IMR-90 (cell line): ENCODE data around the gene FAM234A. TPM values are rescaled to one million over a fixed set of nuclear protein-coding genes. Genes with fewer than 3 reads are reported as not detected.

ENCODE experiments used
- ATAC-seq: fragments of 200-7000 bp; cut with Tn5 transposase; 2 replicates; pipeline ENCODE4 v1.9.1; 2020; ENCODE audit warnings: low read depth, mild to moderate bottlenecking, moderate library complexity
- BruUV-seq: library from RNA; stranded (reverse); fragments of 400-500 nt; replicated peaks from 2 replicates; lab custom pipeline; 2021; lab: Mats Ljungman, UMichigan
- CTCF ChIA-PET: fragments of 300-600 bp; formaldehyde crosslinking; extraction: SDS; loops from one replicate; lab custom pipeline; 2021; ENCODE audit warnings: antibody characterized with exemption; lab: Yijun Ruan, JAX
- POLR2A ChIA-PET: fragments of 300-600 bp; sonication (Branson Sonifier 250); formaldehyde crosslinking; loops from one replicate; lab custom pipeline; 2022; ENCODE audit warnings: antibody characterized with exemption; ENCODE audit not compliant: unreplicated experiment; lab: Charles Lee
- DNase-seq: peaks from one replicate; pipeline ENCODE4 v3.0.0; 2013
- H2AFZ ChIP-seq: replicated peaks from 2 replicates; pipeline ENCODE3; 2013; ENCODE audit warnings: low read length, mild to moderate bottlenecking; ENCODE audit not compliant: poor library complexity
- H2AK5ac ChIP-seq: 2 replicates; pipeline ENCODE4 v1.6.1; 2013; ENCODE audit warnings: low read depth, low read length, inconsistent platforms
- H2AK9ac ChIP-seq: replicated peaks from 2 replicates; pipeline ENCODE3; 2013; ENCODE audit warnings: mild to moderate bottlenecking, low read depth, low read length, moderate library complexity; ENCODE audit not compliant: poor library complexity
- H2BK120ac ChIP-seq: 2 replicates; pipeline ENCODE4 v1.6.1; 2013; ENCODE audit warnings: low read depth, low read length, inconsistent platforms
- H2BK15ac ChIP-seq: 3 replicates; pipeline ENCODE4 v1.6.1; 2013; ENCODE audit warnings: low read depth, low read length, inconsistent platforms
- H2BK20ac ChIP-seq: 2 replicates; pipeline ENCODE4 v1.6.1; 2013; ENCODE audit warnings: low read depth, mild to moderate bottlenecking, inconsistent platforms, low read length, moderate library complexity
- H2BK5ac ChIP-seq: 2 replicates; pipeline ENCODE4 v1.6.1; 2013; ENCODE audit warnings: mild to moderate bottlenecking, low read depth, low read length, inconsistent platforms; ENCODE audit not compliant: poor library complexity, severe bottlenecking
- H3K14ac ChIP-seq: replicated peaks from 2 replicates; pipeline ENCODE4 v1.6.1; 2013; ENCODE audit warnings: low read depth, low read length, inconsistent platforms
- H3K18ac ChIP-seq: 2 replicates; pipeline ENCODE4 v1.6.1; 2013; ENCODE audit warnings: low read depth, low read length, control low read depth
- H3K23ac ChIP-seq: 2 replicates; pipeline ENCODE4 v1.6.1; 2013; ENCODE audit warnings: low read depth, low read length, inconsistent platforms
- H3K27ac ChIP-seq: 2 replicates; pipeline ENCODE4 v1.5.1; 2013; ENCODE audit warnings: mild to moderate bottlenecking, control low read depth, low read length; ENCODE audit not compliant: insufficient read depth
- H3K27me3 ChIP-seq: 2 replicates; pipeline ENCODE4 v1.6.1; 2013; ENCODE audit warnings: low read length; ENCODE audit not compliant: control insufficient read depth, insufficient read depth
- H3K36me3 ChIP-seq: 2 replicates; pipeline ENCODE4 v1.6.1; 2013; ENCODE audit warnings: low read length, mixed read lengths; ENCODE audit not compliant: control insufficient read depth, insufficient read depth
- H3K4ac ChIP-seq: 2 replicates; pipeline ENCODE4 v1.6.1; 2013; ENCODE audit warnings: low read depth, low read length, inconsistent platforms
- H3K4me1 ChIP-seq: 2 replicates; pipeline ENCODE4 v1.6.1; 2013; ENCODE audit warnings: low read length, mixed read lengths; ENCODE audit not compliant: control insufficient read depth, insufficient read depth
- H3K4me2 ChIP-seq: 2 replicates; pipeline ENCODE4 v1.6.1; 2013; ENCODE audit warnings: low read depth, mild to moderate bottlenecking, control low read depth, low read length, moderate library complexity
- H3K4me3 ChIP-seq: 2 replicates; pipeline ENCODE4 v1.5.1; 2013; ENCODE audit warnings: low read depth, mild to moderate bottlenecking, control low read depth, low read length, moderate library complexity; ENCODE audit not compliant: insufficient read depth
- H3K56ac ChIP-seq: 2 replicates; pipeline ENCODE4 v1.6.1; 2013; ENCODE audit warnings: low read length, inconsistent platforms; ENCODE audit not compliant: insufficient read depth; ENCODE audit errors: extremely low read depth
- H3K79me1 ChIP-seq, 2 experiments: 2 replicates each; pipeline ENCODE4 v1.6.1; 2013; ENCODE audit warnings: low read length in 2 of 2, inconsistent platforms in 1 of 2, low read depth in 1 of 2
- H3K9ac ChIP-seq: 2 replicates; pipeline ENCODE4 v1.6.1; 2013; ENCODE audit warnings: low read depth, low read length, control low read depth
- H3K9me1 ChIP-seq: 2 replicates; pipeline ENCODE4 v1.6.1; 2013; ENCODE audit warnings: low read length, inconsistent platforms; ENCODE audit not compliant: insufficient read depth
- H3K9me3 ChIP-seq: 2 replicates; pipeline ENCODE4 v1.6.1; 2013; ENCODE audit warnings: low read length; ENCODE audit not compliant: control insufficient read depth, insufficient read depth
- H4K20me1 ChIP-seq: 2 replicates; pipeline ENCODE4 v1.6.1; 2013; ENCODE audit warnings: low read length, inconsistent platforms; ENCODE audit not compliant: insufficient read depth
- H4K5ac ChIP-seq: 2 replicates; pipeline ENCODE4 v1.6.1; 2013; ENCODE audit warnings: mild to moderate bottlenecking, low read depth, low read length, control low read depth
- H4K8ac ChIP-seq, 2 experiments: 2 replicates each; pipeline ENCODE4 v1.6.1; 2013; ENCODE audit warnings: low read depth in 2 of 2, low read length in 2 of 2, control low read depth in 1 of 2, inconsistent platforms in 1 of 2
- H4K91ac ChIP-seq: 2 replicates; pipeline ENCODE4 v1.6.1; 2013; ENCODE audit warnings: low read depth, low read length, inconsistent platforms; ENCODE audit not compliant: insufficient read depth
- MXI1 ChIP-seq: IDR thresholded peaks from 2 replicates; pipeline ENCODE4 v1.6.1; 2012; ENCODE audit warnings: low read depth, mild to moderate bottlenecking, low read length, moderate library complexity, borderline replicate concordance
- WGBS, 2 experiments: methylation state at CpG; one replicate each; pipeline versions ENCODE4 v1.1.5 to v1.1.7; 2013; ENCODE audit warnings: missing lambda C conversion rate in 2 of 2; ENCODE audit not compliant: insufficient read length in 1 of 2; ENCODE audit errors: extremely low coverage in 2 of 2; 5-methylcytosine and 5-hydroxymethylcytosine counted together
- dilution Hi-C: fragments of 300-500 bp; cut with HindIII; formaldehyde crosslinking; loops from one replicate; pipeline ENCODE4 v1.14.3; 2018; ENCODE audit warnings: low sequenced_read_pairs; ENCODE audit not compliant: unreplicated experiment
- in situ Hi-C: fragments of 300-500 bp; cut with MboI; formaldehyde crosslinking; loops from 3 replicates; pipeline ENCODE4 v1.14.3; 2019; ENCODE audit warnings: low sequenced_read_pairs, inconsistent platforms, mixed read lengths
- intact Hi-C: fragments of 100-400 bp; cut with micrococcal nuclease; formaldehyde crosslinking; loops from 2 replicates; pipeline ENCODE4 v1.10.0; 2022
- polyA plus RNA-seq, 3 experiments: library from polyadenylated mRNA; depleted of rRNA; stranded (reverse); fragments of >200 nt; gene quantifications; 2 replicates each; pipeline ENCODE4 v1.2.3, GENCODE V29; 2012; ENCODE audit warnings: low replicate concordance in 1 of 3
- total RNA-seq: library from RNA; depleted of rRNA; stranded (reverse); fragments of >200 nt; gene quantifications from 2 replicates; pipeline ENCODE4 v1.2.3, GENCODE V29; 2012

The FAM234A gene
- total and polyA plus RNA-seq, 2 of the 4 experiments (the other 2 are of a cell fraction) = 30.3 to 64.2 TPM

- Histone ChIP-seq H2AK5ac (no peak overlapping the region), H3K9me3 (no peaks in the 10 kb centered on the region), H4K8ac (no peak overlapping the region), H3K27ac (no peak overlapping the region), H3K36me3 (no peaks in the 10 kb centered on the region), H3K4ac (no peak overlapping the region), H4K20me1 (no peaks in the 10 kb centered on the region; the same call in 1 of the 2 replicates), H3K9me1 (no peaks in the 10 kb centered on the region), H3K56ac (no peak overlapping the region), H3K18ac (no peak overlapping the region), H2AFZ (no peak overlapping the region), H2BK120ac (no peak overlapping the region), H3K14ac (no peak overlapping the region), H4K91ac (no peak overlapping the region), H3K23ac (no peak overlapping the region), H2BK20ac (no peak overlapping the region), H3K4me1 (peaks cover 3% of the 10 kb centered on the region; the same call in 1 of the 2 replicates), H3K79me1 (no peaks in the 10 kb centered on the region), H2BK15ac (no peak overlapping the region), H2AK9ac (no peak overlapping the region), H3K4me3 (no peak overlapping the region), H3K4me2 (no peak overlapping the region), H3K9ac (no peak overlapping the region), H4K5ac (no peak overlapping the region), H2BK5ac (no peak overlapping the region), H3K27me3 (peaks cover 46% of the 10 kb centered on the region)
- in situ Hi-C loops = no loop called here
- DNase-seq = no peak
- BruUV-seq = no TSS peak
- intact Hi-C loops = no loop called here
- ChIA-PET CTCF (no interaction called here), POLR2A (no interaction called here)
- dilution Hi-C loops = no loop called here
- ATAC-seq = no peak
- 67% methylated on average over 1 of the region's 7 CpGs; no CpG with 5 or more reads in 1 of the 2 experiments for WGBS, 2 experiments
- TF ChIP-seq MXI1 = no peak
Measured at GRCh38 chr16:279531-279930, 44.9 kb downstream of the FAM234A start.
